Stomach (tissue), 4 donors: ENCODE results near the gene GIMAP8.

Source experiments
- POLR2A ChIP-seq, 4 donors: fragments of 450-650 bp; IDR thresholded peaks; one replicate each; pipeline ENCODE4 v1.6.1; 2016; ENCODE audit warnings: antibody characterized with exemption in 4 of 4, control low read depth in 2 of 4, mild to moderate bottlenecking in 1 of 4, moderate library complexity in 1 of 4
- TF ChIP-seq, protein P1 (sequence below), 7 experiments: fragments of 450-650 bp in 4 of 7; fragments of 200-600 bp in 3 of 7; sonication (generic) in 3 of 7; IDR thresholded peaks; one replicate each; pipeline ENCODE4 v1.5.1; 2016 to 2019; ENCODE audit warnings: antibody characterized with exemption in 7 of 7, control low read depth in 2 of 7, mild to moderate bottlenecking in 1 of 7

DNA sequence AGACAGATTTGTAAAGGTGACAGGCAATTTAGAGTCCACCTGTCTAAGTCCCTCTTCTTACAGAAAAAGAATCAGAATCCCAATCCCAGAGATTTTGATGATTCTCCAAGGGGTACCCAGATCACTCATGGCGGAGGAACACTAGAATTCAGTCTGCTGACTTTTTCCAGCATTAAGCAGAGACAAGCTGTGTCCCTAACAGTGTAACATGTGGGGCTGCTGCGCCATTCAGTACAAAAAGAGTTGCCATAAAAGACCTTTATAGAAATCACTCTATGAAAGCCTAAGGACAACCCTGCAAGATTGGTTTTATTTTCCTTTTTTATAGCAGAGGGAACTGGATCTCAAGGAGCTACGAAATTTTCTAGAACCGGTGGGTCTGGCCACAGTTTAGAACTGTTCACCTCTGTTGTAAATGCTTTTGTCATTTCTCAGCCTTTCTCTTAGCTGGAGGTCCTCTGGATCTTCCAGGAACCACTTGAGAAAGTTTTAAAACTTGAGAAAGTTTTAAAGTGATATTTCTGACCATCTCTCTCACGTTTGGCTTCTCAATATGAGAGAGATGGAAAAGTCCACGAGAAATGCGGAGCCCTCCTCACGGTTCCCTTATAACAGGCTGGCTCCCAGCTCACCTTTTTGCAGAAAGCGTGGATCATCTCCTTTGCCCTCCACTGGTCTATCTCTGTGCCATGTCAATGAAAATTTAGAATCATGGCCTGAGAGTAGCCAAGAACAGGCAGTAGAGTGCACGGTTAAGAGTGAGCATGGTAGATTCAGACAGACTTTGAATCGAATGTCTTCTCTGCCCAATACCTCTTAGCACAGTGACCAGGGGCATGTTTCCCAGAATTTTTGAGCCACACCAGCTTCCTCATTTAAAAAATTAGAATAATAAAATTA lies 65.1 kb downstream of the GIMAP8 start:
- TF ChIP-seq, protein P1, sequence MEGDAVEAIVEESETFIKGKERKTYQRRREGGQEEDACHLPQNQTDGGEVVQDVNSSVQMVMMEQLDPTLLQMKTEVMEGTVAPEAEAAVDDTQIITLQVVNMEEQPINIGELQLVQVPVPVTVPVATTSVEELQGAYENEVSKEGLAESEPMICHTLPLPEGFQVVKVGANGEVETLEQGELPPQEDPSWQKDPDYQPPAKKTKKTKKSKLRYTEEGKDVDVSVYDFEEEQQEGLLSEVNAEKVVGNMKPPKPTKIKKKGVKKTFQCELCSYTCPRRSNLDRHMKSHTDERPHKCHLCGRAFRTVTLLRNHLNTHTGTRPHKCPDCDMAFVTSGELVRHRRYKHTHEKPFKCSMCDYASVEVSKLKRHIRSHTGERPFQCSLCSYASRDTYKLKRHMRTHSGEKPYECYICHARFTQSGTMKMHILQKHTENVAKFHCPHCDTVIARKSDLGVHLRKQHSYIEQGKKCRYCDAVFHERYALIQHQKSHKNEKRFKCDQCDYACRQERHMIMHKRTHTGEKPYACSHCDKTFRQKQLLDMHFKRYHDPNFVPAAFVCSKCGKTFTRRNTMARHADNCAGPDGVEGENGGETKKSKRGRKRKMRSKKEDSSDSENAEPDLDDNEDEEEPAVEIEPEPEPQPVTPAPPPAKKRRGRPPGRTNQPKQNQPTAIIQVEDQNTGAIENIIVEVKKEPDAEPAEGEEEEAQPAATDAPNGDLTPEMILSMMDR (IDR thresholded peaks at IDR 0.05), result no peak
- TF ChIP-seq POLR2A (IDR thresholded peaks at IDR 0.05), result no peak
